Measurements from ENCODE around the gene GRK1.

The GRK1 gene

GRCh38 chr13:113781571-113781970, 114.6 kb downstream of the GRK1 start:
- no peaks in the 10 kb centered on the region for H3K9me2 ChIP-seq (replicated peaks; ENCODE audit: insufficient read depth, low read length)
- no peak overlapping the region for H3K27ac ChIP-seq (ENCODE audit: low read depth, low read length)
- no peak overlapping the region for H3K4me2 ChIP-seq (ENCODE audit: low read depth, low read length, poor library complexity, severe bottlenecking)
- H3K27me3 ChIP-seq (ENCODE audit: low read length), result no peaks in the 10 kb centered on the region
- H4K20me1 ChIP-seq (ENCODE audit: low read depth, low read length), result no peaks in the 10 kb centered on the region
- H3K4me3 ChIP-seq (ENCODE audit: insufficient read depth, low read length, poor library complexity, severe bottlenecking), result no peak overlapping the region
- no peak overlapping the region for H2AFZ ChIP-seq (ENCODE audit: low read depth, low read length, severe bottlenecking)
- H3K79me2 ChIP-seq (ENCODE audit: insufficient read depth, low read length), result no peaks in the 10 kb centered on the region
- H3K9ac ChIP-seq (ENCODE audit: low read length), result no peak overlapping the region
- no peaks in the 10 kb centered on the region for H3K36me3 ChIP-seq (ENCODE audit: low read length)
- H3K9me3 ChIP-seq (ENCODE audit: insufficient read depth, low read length), result no peaks in the 10 kb centered on the region
- TF ChIP-seq CTCF (IDR thresholded peaks at IDR 0.05; ENCODE audit: insufficient read depth, low read length, poor library complexity, severe bottlenecking), result no peak
- TF ChIP-seq EZH2phosphoT487 (conservative IDR thresholded peaks at IDR 0.05; ENCODE audit: low read length), result no peak
- no peaks in the 10 kb centered on the region for H3F3A ChIP-seq (ENCODE audit: insufficient read depth)

GRCh38 chr13:113782472-113782871, 115.5 kb downstream of the GRK1 start:
- Histone ChIP-seq H3K36me3 (ENCODE audit: low read length) (no peaks in the 10 kb centered on the region), H3K27ac (ENCODE audit: low read depth, low read length) (no peak overlapping the region), H3K9me3 (ENCODE audit: insufficient read depth, low read length) (no peaks in the 10 kb centered on the region)

GRCh38 chr13:113783200-113783881, 116.3 kb downstream of the GRK1 start:
- no peak overlapping the region for H3K9ac ChIP-seq (ENCODE audit: low read length)
- no peaks in the 10 kb centered on the region for H3K79me2 ChIP-seq (ENCODE audit: insufficient read depth, low read length)
- no peaks in the 10 kb centered on the region for H3K27me3 ChIP-seq (ENCODE audit: low read length)
- H3K9me2 ChIP-seq (replicated peaks; ENCODE audit: insufficient read depth, low read length), result no peaks in the 10 kb centered on the region
- TF ChIP-seq EZH2phosphoT487 (conservative IDR thresholded peaks at IDR 0.05; ENCODE audit: low read length) (no peak), CTCF (IDR thresholded peaks at IDR 0.05; ENCODE audit: insufficient read depth, low read length, poor library complexity, severe bottlenecking) (no peak)
- H2AFZ ChIP-seq (ENCODE audit: low read depth, low read length, severe bottlenecking), result no peak overlapping the region
- H3F3A ChIP-seq (ENCODE audit: insufficient read depth), result no peaks in the 10 kb centered on the region
- no peaks in the 10 kb centered on the region for H3K9me3 ChIP-seq (ENCODE audit: insufficient read depth, low read length)
- H4K20me1 ChIP-seq (ENCODE audit: low read depth, low read length), result no peaks in the 10 kb centered on the region
- no peak overlapping the region for H3K27ac ChIP-seq (ENCODE audit: low read depth, low read length)
- no peak overlapping the region for H3K4me3 ChIP-seq (ENCODE audit: insufficient read depth, low read length, poor library complexity, severe bottlenecking)
- H3K36me3 ChIP-seq (ENCODE audit: low read length), result no peaks in the 10 kb centered on the region
- no peak overlapping the region for H3K4me2 ChIP-seq (ENCODE audit: low read depth, low read length, poor library complexity, severe bottlenecking)

More at GRCh38 chr13:113782472-113782871, 115.5 kb downstream of the GRK1 start:
- H3K9ac ChIP-seq (ENCODE audit: low read length), result no peak overlapping the region
- H4K20me1 ChIP-seq (ENCODE audit: low read depth, low read length), result no peaks in the 10 kb centered on the region
- H3K4me3 ChIP-seq (ENCODE audit: insufficient read depth, low read length, poor library complexity, severe bottlenecking), result no peak overlapping the region
- H3K27me3 ChIP-seq (ENCODE audit: low read length), result no peaks in the 10 kb centered on the region
- TF ChIP-seq CTCF (IDR thresholded peaks at IDR 0.05; ENCODE audit: insufficient read depth, low read length, poor library complexity, severe bottlenecking) (no peak), EZH2phosphoT487 (conservative IDR thresholded peaks at IDR 0.05; ENCODE audit: low read length) (no peak)
- no peaks in the 10 kb centered on the region for H3K79me2 ChIP-seq (ENCODE audit: insufficient read depth, low read length)
- H2AFZ ChIP-seq (ENCODE audit: low read depth, low read length, severe bottlenecking), result no peak overlapping the region
- H3K4me2 ChIP-seq (ENCODE audit: low read depth, low read length, poor library complexity, severe bottlenecking), result no peak overlapping the region
- H3F3A ChIP-seq (ENCODE audit: insufficient read depth), result no peaks in the 10 kb centered on the region
- H3K9me2 ChIP-seq (replicated peaks; ENCODE audit: insufficient read depth, low read length), result no peaks in the 10 kb centered on the region

Data from SU-DHL-6 (cell line).